ENCODE data around the gene SCP2.

SCP2 gene

GRCh38 chr1:53046930-53047329 lies 119.9 kb downstream of the SCP2 start:
- CTCF ChIA-PET = no interaction called here

DNA sequence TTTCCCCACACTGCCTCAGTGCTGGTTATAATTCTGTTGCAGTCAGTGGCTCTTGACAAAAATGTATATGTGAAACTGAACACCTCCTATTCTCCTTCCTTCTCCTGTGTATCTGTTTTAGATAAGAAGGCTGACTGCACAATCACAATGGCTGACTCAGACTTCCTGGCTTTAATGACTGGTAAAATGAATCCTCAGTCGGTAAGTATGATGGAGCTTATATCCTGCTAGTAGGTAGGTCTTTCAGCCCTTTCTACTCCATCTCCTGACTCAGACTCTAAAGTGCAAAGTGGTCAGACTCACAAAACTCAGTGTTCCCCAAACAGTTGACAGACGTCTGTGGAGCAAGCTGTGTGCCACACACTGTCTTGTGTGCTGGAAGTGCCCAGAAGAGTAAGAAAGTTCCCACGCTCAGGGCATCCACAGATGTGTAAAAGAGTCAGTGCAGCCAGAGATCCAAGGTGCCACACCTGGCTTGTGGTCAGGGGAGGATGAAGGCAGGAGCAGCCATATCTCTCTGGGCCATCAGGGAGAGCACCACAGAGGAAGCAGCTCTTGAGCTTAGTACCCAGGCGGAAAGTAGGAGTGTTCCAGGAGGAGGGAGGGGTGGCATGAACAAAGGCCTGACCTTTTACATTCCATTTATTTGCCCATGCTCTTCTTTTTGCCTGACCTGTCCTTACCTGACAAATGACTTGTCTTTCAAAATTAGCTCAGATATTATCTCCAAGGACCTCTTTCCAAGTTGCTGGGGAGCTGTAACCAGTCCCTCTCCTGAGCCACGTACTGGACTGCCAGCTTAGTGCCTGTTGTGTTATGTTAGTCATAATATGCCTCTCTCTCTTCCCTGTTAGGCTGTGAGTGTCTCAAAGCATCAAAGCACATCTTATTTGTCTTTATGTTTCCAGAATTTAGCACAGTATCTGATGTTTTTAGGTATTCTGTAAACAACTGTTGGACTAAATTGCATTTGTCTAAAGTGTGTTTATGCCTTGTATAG lies 121.0 kb downstream of the SCP2 start:
- CTCF ChIA-PET = interaction anchor here (0.7 to 1.2 kb wide), 3 partner anchors 9 to 143 kb away, joined by 3 read pairs; no protein-coding TSS in a partner anchor
- POLR2A ChIA-PET = interaction anchor here (1.0 to 1.4 kb wide), 2 partner anchors 10 to 12 kb away, joined by 3 read pairs; no protein-coding TSS in a partner anchor
- TF ChIP-seq SUZ12 (IDR thresholded peaks at IDR 0.05) = no peak
- TF ChIP-seq ARNT (IDR thresholded peaks at IDR 0.05) = no peak
- no peak for TF ChIP-seq FOXK2 (IDR thresholded peaks at IDR 0.05)
- no peak for TF ChIP-seq LEF1 (IDR thresholded peaks at IDR 0.05; ENCODE audit: borderline replicate concordance)
- DNase-seq (ENCODE audit: extremely low spot score) = no peak

More at GRCh38 chr1:53046930-53047329, 119.9 kb downstream of the SCP2 start:
- no peak for TF ChIP-seq SUZ12 (IDR thresholded peaks at IDR 0.05)
- POLR2A ChIA-PET = no interaction called here
- DNase-seq (ENCODE audit: extremely low spot score) = no peak

- no peak for DNase-seq (ENCODE audit: extremely low spot score)
- ChIA-PET CTCF (interaction anchor here (1.1 to 1.2 kb wide), 2 partner anchors 8 to 11 kb away, joined by 3 read pairs; no protein-coding TSS in a partner anchor), POLR2A (interaction anchor here (1.0 to 1.4 kb wide), 2 partner anchors 9 to 11 kb away, joined by 3 read pairs; no protein-coding TSS in a partner anchor)
- no peak for TF ChIP-seq FOXM1 (IDR thresholded peaks at IDR 0.05; ENCODE audit: borderline replicate concordance)
These were observed 122.0 kb downstream of the SCP2 start for GRCh38 chr1:53048960-53049573.

DNA sequence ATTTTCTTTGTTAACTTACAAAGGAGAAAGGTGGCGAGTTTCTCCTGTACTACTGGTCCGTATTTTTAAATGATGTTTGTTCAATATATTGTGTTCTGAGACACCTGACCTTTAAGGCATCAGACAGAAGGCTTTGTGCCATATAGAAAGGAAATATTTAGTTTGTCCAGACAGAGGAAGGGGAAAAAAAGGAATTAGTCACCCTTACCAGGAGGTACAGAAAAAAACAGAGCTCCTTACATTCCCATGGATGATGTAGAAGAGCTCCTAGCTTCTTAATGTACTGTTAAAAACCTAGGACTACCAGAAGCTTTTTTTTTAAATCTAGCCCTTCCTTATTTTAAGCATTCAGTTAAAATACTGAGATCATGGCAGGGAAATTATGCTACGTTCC lies 122.5 kb downstream of the SCP2 start:
- no peak for DNase-seq (ENCODE audit: extremely low spot score)
- CTCF ChIA-PET = interaction anchor here (1.1 kb wide), 1 partner anchor 10 kb away, joined by 3 read pairs; no protein-coding TSS in a partner anchor
- TF ChIP-seq TARDBP (IDR thresholded peaks at IDR 0.05) (no peak), FOXK2 (IDR thresholded peaks at IDR 0.05) (no peak), LEF1 (IDR thresholded peaks at IDR 0.05; ENCODE audit: borderline replicate concordance) (no peak), L3MBTL2 (conservative IDR thresholded peaks at IDR 0.05) (no peak), NFRKB (IDR thresholded peaks at IDR 0.05) (no peak), CTBP1 (IDR thresholded peaks at IDR 0.05; ENCODE audit: borderline replicate concordance) (no peak), FOXM1 (IDR thresholded peaks at IDR 0.05; ENCODE audit: borderline replicate concordance) (no peak), ARNT (IDR thresholded peaks at IDR 0.05) (no peak), ZNF384 (IDR thresholded peaks at IDR 0.05) (no peak), BHLHE40 (IDR thresholded peaks at IDR 0.05; ENCODE audit: borderline replicate concordance) (no peak)
- TF ChIP-seq, protein P1, sequence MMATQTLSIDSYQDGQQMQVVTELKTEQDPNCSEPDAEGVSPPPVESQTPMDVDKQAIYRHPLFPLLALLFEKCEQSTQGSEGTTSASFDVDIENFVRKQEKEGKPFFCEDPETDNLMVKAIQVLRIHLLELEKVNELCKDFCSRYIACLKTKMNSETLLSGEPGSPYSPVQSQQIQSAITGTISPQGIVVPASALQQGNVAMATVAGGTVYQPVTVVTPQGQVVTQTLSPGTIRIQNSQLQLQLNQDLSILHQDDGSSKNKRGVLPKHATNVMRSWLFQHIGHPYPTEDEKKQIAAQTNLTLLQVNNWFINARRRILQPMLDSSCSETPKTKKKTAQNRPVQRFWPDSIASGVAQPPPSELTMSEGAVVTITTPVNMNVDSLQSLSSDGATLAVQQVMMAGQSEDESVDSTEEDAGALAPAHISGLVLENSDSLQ (IDR thresholded peaks at IDR 0.05) = no peak
- POLR2A ChIA-PET = interaction anchor here (1.0 kb wide), 1 partner anchor 10 kb away, joined by 3 read pairs; no protein-coding TSS in a partner anchor

- TF ChIP-seq ELF4 (IDR thresholded peaks at IDR 0.05) (no peak), CTBP1 (IDR thresholded peaks at IDR 0.05; ENCODE audit: borderline replicate concordance) (no peak), HDGF (IDR thresholded peaks at IDR 0.05; ENCODE audit: borderline replicate concordance) (no peak), ZNF384 (IDR thresholded peaks at IDR 0.05) (no peak), LEF1 (IDR thresholded peaks at IDR 0.05; ENCODE audit: borderline replicate concordance) (no peak), SUZ12 (IDR thresholded peaks at IDR 0.05) (no peak), SP1 (IDR thresholded peaks at IDR 0.05) (no peak), FOXK2 (IDR thresholded peaks at IDR 0.05) (no peak), FOXM1 (IDR thresholded peaks at IDR 0.05; ENCODE audit: borderline replicate concordance) (no peak), NFRKB (IDR thresholded peaks at IDR 0.05) (no peak), FOXA1 (IDR thresholded peaks at IDR 0.05) (no peak), ARNT (IDR thresholded peaks at IDR 0.05) (no peak), L3MBTL2 (conservative IDR thresholded peaks at IDR 0.05) (no peak), TARDBP (IDR thresholded peaks at IDR 0.05) (no peak), BHLHE40 (IDR thresholded peaks at IDR 0.05; ENCODE audit: borderline replicate concordance) (no peak)
- TF ChIP-seq, protein P1 (IDR thresholded peaks at IDR 0.05) = no peak
- POLR2A ChIA-PET = no interaction called here
- DNase-seq (ENCODE audit: extremely low spot score) = no peak
- CTCF ChIA-PET = no interaction called here
These were observed 123.2 kb downstream of the SCP2 start for GRCh38 chr1:53050310-53050709.

- POLR2A ChIA-PET = interaction anchor here (1.5 kb wide), 1 partner anchor 37 kb away, joined by 4 read pairs; no protein-coding TSS in a partner anchor
- DNase-seq (ENCODE audit: extremely low spot score) = no peak
These were observed 124.6 kb downstream of the SCP2 start for GRCh38 chr1:53051676-53052075.

DNA sequence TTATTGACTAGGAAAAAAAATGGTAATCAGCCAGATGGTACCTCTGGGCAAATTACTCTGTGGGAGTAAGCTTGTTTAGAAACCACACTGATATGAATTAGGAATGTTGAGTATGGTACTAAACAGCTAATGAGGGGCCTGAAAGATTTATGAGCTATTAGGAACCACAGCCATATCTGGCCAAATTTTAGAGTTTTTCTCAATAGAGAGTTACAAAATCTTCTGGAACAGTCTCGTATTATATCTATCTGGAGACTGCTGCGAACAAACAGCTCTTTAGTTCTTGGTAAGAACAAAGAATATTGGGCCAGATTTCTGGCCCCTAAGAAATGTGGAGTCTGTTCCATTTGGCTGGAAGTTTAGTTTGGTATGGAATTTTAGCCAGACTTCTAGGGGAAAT lies 130.1 kb downstream of the SCP2 start:
- ChIA-PET CTCF (interaction anchor here (0.6 to 1.0 kb wide), 3 partner anchors 9 to 46 kb away, joined by 3 to 4 read pairs (median 3); no protein-coding TSS in a partner anchor), POLR2A (interaction anchor here (1.3 kb wide), 1 partner anchor 9 kb away, joined by 3 read pairs; no protein-coding TSS in a partner anchor)
- DNase-seq (ENCODE audit: extremely low spot score) = no peak
- TF ChIP-seq FOXK2 (IDR thresholded peaks at IDR 0.05) (no peak), ZNF384 (IDR thresholded peaks at IDR 0.05) (no peak)

More at GRCh38 chr1:53051676-53052075, 124.6 kb downstream of the SCP2 start:
- TF ChIP-seq FOXK2 (IDR thresholded peaks at IDR 0.05) = no peak
- no peak for TF ChIP-seq LEF1 (IDR thresholded peaks at IDR 0.05; ENCODE audit: borderline replicate concordance)
- CTCF ChIA-PET = no interaction called here

All from HEK293T (cell line).